GM10266 (cell line): ENCODE results near the gene ZFAND2B.

ENCODE experiments used
- DNase-seq: peaks from one replicate; pipeline ENCODE4 v3.0.0; 2012; ENCODE audit errors: extremely low spot score
- TF ChIP-seq, protein P1 (sequence below): IDR thresholded peaks from 2 replicates; pipeline ENCODE4 v1.5.1; 2012; ENCODE audit warnings: mild to moderate bottlenecking, low read depth; ENCODE audit not compliant: control insufficient read depth, insufficient read depth; ENCODE audit errors: missing control alignments

ZFAND2B gene

DNA sequence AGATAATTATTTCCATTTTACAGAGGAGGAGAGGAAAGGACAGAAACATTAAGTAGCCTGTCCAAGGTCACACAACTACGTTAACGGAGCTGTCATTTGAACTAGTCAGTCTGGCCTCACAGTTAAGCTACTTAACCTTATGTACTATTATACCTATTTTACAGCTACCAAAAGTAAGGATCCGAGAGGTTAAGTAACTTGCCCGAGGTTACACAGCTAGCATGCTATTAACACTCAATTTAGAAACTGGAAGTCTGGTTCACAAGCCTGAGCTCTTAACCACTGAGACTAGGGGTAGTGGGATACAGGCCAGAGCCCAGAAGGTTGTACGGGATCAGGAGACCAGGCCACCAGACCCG is 38.2 kb downstream of the ZFAND2B start:
- TF ChIP-seq, protein P1, sequence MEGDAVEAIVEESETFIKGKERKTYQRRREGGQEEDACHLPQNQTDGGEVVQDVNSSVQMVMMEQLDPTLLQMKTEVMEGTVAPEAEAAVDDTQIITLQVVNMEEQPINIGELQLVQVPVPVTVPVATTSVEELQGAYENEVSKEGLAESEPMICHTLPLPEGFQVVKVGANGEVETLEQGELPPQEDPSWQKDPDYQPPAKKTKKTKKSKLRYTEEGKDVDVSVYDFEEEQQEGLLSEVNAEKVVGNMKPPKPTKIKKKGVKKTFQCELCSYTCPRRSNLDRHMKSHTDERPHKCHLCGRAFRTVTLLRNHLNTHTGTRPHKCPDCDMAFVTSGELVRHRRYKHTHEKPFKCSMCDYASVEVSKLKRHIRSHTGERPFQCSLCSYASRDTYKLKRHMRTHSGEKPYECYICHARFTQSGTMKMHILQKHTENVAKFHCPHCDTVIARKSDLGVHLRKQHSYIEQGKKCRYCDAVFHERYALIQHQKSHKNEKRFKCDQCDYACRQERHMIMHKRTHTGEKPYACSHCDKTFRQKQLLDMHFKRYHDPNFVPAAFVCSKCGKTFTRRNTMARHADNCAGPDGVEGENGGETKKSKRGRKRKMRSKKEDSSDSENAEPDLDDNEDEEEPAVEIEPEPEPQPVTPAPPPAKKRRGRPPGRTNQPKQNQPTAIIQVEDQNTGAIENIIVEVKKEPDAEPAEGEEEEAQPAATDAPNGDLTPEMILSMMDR = no peak
- no peak for DNase-seq

DNA sequence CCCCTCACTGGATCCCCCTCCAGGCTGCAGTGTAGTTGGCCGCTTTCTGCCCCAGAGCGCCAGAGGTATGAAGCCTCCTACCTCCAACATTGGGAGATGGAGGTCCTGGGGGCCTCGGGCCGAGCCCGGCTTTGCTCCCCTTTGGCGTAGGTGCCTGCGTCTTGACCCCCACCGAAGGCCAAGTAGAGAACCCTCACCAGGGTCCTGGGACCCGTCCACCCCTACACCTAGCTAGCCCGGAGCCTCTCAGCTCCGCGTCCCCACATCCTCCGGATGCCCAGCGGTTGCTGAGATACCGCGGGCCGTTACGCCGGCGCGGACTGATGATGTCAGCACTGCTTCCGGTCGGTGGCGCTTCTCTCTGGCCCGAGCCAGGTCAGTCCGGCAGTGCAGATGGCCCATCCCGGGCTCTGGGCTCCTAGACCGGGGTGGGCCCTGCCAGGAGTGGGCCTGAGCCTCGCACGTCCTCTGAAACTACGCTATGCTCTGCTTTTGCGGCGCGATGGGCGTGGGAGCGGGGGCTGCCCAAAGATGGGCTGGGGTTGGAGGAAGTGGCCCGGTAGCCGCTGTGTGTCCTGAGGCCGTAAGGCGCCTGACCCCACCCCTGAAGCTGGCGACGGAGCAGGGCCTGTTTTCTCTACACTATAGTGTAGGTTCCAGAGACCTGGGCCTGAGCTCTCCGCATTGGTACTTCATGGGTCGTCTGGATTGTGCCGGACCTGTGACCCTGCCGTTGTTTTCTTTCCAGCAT is 38.7 kb downstream of the ZFAND2B start, which contains the start of the genes GLB1L and STK16:
Gene GLB1L, minus strand, starts transcription at position 297 of the 751 bp plus-strand sequence. CDS start 1,871 bp downstream, outside the sequence.
Gene STK16, plus strand, starts transcription at position 332 of the 751 bp plus-strand sequence. CDS start 521 bp downstream, outside the sequence.
- DNase-seq = peak; percentile 91
- TF ChIP-seq, protein P1 = no peak

DNA sequence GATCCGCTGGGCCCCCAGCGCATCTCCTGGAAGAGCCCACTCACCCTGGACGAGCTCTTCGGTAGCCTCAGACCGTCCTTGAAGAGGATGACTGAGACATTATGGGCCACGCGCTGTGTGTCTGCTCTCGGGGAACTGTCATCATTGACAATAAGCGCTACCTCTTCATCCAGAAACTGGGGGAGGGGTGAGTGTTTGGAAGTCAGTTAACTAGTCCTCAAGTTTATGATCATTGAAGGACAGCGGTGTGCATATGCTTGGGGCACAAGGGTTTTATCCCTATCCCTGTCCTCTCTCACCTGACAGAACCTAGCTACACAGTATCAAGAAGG is 39.3 kb downstream of the ZFAND2B start:
- TF ChIP-seq, protein P1 = no peak

DNA sequence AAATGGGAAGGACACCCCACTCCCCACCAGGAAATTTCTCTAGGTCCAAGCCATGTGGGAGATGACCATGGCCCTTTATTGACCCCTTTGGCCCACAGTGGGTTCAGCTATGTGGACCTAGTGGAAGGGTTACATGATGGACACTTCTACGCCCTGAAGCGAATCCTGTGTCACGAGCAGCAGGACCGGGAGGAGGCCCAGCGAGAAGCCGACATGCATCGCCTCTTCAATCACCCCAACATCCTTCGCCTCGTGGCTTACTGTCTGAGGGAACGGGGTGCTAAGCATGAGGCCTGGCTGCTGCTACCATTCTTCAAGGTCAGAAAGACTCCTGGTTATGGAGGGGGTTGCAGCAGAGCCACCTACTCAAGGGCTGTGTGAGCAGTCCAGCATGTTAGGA is 40.0 kb downstream of the ZFAND2B start:
- DNase-seq = no peak
- TF ChIP-seq, protein P1 = no peak

More for the DNA sequence above, 39.3 kb downstream of the ZFAND2B start:
- no peak for DNase-seq

DNA sequence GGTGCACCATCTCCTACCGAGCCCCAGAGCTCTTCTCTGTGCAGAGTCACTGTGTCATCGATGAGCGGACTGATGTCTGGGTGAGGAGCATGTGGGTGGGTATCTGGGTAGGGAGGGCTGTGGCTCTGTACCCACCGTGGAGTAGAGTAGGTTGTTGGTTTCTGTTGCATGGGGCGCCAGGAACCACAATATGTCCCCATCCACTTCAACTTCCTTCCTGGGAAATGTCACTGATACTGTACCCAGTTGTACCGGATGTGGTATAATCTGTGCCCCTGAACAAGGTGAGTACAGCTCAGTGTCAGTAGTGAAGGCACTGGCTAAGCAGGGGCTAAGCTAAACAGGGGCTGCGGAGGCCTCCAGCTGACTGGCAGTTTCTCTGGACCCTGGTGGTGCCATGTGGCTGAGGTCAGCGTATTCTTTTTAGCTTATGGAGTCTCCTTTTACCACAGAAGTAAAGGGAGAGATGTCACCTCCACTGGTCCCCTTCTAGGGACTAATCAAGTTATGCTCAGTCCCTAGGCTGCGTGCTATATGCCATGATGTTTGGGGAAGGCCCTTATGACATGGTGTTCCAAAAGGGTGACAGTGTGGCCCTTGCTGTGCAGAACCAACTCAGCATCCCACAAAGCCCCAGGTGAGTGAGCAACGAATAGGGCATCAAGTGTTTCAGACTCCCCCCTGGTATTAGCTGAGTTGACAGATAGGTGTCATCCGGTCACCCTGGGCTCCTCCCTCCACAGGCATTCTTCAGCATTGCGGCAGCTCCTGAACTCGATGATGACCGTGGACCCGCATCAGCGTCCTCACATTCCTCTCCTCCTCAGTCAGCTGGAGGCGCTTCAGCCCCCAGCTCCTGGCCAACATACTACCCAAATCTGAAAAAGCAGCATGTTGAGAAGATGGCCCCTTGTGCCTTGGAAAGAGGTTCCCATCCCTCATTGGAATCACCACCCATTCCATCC is 41.4 kb downstream of the ZFAND2B start:
- TF ChIP-seq, protein P1 = no peak
- no peak for DNase-seq

DNA sequence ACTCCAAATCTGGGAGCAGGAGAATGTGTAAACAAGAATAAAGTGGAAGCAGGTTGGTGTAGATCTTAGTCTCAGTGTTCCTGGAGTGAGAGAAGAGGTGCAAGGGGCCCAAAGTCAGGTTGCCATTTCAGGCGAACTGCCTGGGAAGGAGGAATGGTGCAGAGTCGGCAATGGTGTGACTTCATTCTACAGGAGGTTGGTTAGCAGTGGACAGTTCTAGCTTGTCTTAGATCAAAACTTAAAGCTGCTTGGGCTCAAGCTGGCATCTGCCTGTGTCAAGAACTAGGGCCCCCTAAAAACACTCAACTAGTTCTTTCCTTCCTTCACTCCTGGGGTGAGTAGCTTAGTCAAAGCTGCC is 42.2 kb downstream of the ZFAND2B start:
- TF ChIP-seq, protein P1 = no peak
- DNase-seq = no peak
